ENCODE measurements around the gene COL24A1. TPM values are rescaled to one million over a fixed set of nuclear protein-coding genes. Genes with fewer than 3 reads are reported as not detected.
A peak's percentile ranks its signal among the peaks of the same experiment; 100 is the strongest.

The COL24A1 gene
- total RNA-seq, 1 experiment from 2014 or later = 1.2 TPM

DNA sequence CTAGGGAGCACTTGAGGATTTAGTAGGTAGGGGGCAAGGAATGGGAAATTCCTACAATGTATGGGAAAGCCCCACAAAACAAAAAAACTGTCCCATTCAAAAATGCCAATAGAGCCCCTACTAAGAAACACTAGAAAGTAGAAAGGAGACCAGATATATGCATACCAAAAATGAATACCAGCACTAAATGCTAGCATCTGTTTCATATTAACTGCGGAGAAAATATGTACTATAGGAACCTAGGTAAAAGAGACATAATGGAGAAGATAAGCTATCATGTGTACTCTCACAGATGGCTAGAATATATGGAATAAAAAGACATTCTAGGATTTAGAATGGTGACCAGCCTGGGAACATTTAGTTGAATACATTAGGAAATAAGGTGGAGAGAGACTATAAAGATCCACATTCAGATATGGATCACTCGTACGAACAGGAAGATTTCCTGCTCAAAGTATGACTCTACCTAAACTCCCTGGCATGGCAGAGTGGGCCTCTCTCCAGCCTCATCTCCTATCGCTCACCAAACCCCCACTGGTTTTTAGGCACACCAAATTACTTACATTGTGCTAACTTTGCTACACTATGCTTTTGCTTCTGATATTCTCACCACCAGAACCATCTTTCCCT, 466.7 kb downstream of the COL24A1 start:
- no peak for DNase-seq (ENCODE audit: low read depth)

DNA sequence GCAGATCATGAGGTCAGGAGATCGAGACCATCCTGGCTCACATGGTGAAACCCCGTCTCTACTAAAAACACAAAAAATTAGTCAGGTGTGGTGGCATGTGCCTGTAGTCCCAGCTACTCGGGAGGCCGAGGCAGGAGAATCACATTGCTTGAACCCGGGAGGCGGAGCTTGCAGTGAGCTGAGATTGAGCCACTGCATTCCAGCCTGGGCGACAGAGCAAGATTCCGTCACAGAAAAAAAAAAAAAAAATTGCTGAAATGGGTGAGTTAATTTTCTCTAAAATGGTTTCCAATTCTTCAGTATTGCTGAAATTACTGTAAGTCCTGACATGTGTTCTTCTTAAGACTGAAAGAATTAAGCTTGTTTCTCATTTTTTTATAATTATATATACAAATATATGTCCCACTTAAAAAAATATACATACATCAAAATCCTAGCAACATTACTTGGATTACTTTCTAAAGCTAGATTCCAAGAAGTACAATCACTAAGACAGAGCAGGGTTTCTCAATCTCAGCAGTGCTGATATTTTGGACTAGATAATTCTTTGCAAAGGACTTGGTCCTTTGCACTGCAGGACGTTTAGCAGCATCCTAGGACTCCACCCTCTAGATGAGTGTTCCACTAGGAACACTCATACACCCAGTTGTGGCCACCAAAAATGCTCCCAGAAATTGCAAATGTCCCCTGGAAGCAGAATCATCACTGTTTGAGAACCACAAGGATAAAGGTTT, 473.1 kb downstream of the COL24A1 start:
- DNase-seq (ENCODE audit: low read depth) = no peak

DNA sequence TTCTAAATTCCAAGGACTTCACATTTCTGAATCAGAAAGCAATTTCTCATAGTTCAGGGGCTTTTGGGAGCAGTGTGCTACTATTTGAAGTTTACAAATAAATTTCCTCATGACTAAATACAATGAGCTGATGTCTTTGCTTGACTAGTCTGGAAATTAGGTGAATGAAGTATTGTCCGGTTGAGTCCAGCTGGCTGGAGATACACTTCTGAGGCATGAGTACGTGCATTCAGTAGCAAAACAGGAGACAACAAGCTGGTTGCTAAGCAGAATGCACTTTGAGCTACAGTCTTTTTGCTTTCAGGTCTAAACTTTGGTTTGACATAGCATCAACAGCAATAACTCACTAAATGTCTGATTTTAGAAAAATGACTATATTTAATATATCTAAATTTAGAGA, 475.5 kb downstream of the COL24A1 start:
- peak; percentile 45 for DNase-seq (ENCODE audit: low read depth)

Other genes with a start within 250 kb of the COL24A1 start
- 40.2 and 44.8 TPM in 2 replicates for gene ODF2L, start 239.6 kb upstream of the COL24A1 start, total RNA-seq (2014; rRNA removed; shearing (Covaris generic))